Urothelium cell line (cell line): ENCODE results near the gene TRIM54.
"Not testable (repeated sequence)": the region's sequence is repeated elsewhere in the genome, so short reads cannot be mapped to it uniquely, and the experiment has no call there.

Experiments
- DNase-seq: peaks from one replicate; pipeline ENCODE4 v3.0.0; 2011; ENCODE audit warnings: low spot score, mixed read lengths
- FAIRE-seq: peaks from 2 replicates; lab custom pipeline; 2011; peaks lifted over from hg19 to GRCh38; lab: Jason Lieb, UNC

Gene TRIM54

DNA sequence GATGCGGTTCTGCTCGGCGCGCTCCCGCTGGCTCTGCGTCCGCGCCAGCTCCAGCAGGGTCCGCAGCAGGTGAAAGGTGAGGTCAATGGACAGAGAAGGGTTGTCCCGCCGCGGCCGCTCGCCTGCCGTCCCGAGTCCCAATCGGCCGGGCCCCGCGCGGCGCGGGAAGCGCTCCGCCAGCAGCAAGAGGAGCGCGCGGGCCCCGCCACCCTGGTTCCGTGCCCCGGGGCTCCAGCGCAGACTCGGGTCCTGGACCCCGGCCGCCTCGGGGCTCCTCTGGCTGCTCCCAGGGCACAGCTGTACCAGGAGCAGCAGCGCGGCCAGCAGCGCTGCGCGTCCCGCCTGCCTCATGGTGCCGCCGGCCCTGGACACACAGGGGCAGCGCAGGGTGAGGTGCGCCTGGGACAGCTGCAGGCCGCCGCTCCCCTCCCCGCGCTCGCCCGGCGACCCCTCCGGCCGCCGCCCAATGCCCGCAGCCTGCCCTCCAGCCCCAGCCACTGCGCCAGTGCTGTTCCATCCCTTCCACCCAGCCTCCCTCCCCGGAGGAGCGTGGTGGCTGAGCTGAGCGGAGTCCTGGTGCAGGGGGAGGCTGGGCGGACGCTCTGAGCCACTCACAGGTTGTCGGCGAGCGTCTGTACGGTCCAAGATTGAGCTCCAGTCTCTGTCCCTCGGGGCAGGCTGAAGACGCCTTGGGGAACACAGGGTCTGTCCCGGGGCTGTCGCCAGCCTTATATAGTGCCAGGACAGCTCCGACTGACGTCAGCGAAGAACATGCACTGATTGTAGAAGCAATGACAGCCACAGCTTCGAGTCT is 25.5 kb downstream of the TRIM54 start:
- FAIRE-seq (no peak), DNase-seq (no peak)

DNA sequence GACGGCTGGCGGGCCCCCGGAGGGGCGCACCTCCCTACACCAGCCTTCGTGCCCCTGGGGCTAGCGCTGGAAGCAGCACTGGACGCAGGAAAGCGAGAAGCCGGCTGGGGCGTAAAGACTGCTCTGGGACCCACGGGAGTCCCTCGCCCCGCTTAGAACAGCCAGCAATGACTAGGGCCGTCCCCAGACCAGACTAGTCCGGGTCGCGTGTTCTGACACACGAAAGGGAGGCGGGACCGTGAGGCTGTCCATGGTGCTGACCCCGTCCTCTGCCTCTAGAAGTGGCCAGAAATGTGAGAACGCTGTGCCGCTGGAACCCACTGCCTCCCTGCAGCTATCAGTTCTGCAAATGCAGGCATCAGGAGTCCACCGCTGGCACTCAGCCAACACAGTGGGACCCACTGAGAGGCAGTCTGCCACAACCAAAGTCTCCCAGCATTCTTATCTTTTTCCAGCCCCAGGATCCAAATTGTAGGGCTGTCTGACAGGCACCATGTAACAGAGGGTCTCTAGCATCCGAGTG is 26.2 kb downstream of the TRIM54 start, which contains the start of gene UCN:
Gene UCN, minus strand, starts transcription at position 87 of the 523 bp plus-strand sequence. CDS start 550 bp downstream, outside the sequence.
- FAIRE-seq (no peak), DNase-seq (no peak)

DNA sequence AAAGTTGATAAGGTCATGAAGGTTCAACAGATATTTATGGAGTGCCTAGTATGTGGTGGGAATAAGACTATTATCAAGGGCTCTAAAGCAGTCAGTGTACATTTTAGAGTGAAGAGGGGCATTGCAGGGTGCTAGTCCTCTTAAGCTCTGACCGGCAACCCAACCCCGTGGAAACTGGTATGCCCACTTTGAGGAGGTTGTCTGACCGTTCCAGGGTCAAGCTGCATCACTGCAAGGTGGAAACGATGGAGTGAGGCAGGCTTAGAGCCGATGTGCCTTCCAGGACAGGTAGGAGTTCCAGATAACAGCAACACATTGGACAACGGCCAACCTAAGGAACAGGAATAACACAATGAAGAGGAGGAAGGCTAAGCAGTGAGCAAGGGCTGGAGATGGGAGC is 27.4 kb downstream of the TRIM54 start:
- DNase-seq = no peak
- peak; percentile 83 for FAIRE-seq

DNA sequence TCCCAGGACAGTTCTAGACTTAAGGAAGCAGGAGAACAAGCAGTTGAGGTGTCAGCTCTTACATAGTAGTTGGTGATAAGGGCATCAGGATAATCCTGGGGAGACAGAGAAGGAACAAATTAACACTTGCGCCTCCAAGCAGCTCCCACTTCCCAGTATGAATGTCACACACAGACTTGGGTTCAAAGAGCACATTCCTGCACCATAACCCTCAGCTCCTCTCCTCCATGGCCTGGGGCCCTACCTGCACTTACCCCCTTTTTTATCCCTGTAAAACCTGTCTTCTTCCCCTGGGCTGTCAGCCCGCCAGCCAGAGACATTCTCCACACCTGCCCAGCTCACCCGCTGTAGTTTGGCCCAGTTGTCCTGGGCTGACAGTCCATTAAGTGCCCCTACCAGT is 29.9 kb downstream of the TRIM54 start:
- no peak for FAIRE-seq

DNA sequence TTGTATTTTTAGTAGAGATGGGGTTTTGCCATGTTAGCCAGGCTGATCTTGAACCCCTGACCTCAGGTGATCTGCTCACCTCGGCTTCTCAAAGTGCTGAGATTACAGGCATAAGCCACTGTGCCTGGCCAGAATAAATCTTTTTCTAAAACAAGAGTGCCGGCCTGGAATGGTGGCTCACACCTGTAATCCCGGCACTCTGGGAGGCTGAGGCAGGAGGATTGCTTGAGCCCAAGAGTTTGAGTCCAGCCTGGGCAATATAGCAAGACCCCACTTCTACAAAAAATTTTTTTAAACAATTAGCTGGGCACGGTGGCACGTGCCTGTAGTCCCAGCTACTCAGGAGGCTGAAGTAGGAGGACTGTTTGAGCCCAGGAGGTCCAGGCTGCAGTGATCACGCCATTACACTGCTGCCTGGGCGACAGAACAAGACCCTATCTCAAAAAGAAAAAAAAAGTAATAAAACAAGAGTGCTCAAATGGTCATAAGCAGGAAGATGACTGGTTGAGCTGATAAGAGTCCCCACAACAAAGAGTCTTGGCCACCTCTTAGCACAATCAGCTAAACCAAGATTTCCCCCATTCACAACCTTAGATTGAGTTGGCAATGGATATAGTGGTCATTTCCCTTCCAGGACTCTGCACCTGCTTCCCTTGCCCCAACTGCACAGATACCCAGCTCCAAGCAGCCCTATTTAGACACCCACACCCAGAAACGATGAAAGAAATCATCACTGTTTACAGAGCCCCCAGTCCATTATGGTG is 31.8 kb downstream of the TRIM54 start:
- no peak for FAIRE-seq

More for the DNA sequence above, 29.9 kb downstream of the TRIM54 start:
- no peak for DNase-seq

DNA sequence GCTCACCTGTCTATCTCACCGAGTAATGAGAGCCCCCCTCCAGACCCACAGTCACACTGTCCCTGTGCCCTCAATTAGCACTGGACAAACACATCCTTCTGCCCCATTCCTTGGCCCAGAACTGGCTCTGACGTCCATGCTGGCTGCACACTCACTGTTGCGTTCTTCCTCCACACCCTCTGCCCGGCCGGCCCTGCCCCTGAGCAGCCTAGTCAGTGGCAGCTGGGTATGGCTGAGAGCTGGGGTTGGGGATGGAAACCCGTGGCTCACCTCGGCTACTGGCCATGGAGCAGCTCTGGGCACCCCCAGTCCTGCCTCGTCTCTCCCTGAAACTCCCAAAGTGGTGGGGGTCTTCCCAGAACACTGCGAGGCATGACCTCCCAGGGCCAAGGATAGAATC is 32.5 kb downstream of the TRIM54 start:
- DNase-seq = no peak
- no peak for FAIRE-seq

More for the DNA sequence above, 31.8 kb downstream of the TRIM54 start:
- no peak for DNase-seq

DNA sequence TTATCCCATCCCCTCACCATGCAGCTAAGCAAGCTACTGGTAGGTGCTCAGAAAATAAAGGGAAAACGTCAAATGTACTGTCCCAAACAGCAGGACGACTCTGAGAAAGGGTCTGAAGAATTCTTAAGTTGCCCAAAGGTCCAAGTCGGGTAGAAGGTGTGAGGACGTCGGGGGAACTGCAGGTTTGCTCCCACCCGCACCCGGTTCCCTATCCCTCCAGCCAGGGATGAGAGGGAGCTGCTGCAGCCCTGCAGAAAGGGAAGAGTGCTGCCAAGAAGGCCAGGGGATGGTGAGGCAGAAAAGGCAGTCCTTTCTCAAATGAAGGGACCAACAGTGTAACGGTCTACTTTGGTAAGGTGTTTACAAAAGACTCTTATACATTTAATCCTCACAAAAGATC is 32.9 kb downstream of the TRIM54 start:
- FAIRE-seq = no peak
- no peak for DNase-seq

DNA sequence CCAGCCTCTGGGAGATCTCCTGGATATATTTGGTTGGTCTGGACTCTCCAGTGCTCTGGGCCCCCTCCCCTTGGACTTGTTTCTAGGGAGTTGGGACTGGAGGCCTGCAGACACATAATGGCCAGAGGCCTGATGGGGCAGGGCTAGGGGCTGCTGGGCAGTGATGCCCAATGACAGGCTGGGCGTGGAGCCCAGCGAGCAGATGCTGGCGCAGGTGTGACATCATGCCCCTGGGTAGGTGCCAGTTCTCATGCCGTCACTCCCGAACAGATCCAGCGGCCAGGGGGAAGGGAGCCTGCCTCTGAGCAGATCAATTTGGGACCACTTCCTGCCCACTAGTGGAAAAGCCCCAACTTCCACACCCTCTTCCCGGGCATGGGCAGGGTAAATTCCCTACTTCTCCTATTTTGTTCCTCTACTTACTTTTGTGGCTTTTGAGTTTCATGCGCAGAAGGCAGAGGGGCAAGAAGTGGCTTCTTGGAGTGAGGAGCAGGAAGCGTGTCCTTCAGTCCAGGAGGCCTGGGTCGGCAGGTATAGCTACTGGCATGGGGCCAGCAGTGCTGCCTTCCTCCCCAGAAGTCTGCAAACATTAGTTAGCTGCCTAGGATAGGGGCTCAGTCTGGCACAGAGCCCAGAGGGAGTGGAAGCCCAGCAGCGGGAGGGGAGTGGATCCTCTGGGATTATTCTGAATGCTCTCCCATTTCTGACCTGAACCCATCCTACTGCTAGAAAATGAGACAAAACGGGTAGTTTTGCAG is 34.6 kb downstream of the TRIM54 start:
- DNase-seq = no peak
- FAIRE-seq = no peak

DNA sequence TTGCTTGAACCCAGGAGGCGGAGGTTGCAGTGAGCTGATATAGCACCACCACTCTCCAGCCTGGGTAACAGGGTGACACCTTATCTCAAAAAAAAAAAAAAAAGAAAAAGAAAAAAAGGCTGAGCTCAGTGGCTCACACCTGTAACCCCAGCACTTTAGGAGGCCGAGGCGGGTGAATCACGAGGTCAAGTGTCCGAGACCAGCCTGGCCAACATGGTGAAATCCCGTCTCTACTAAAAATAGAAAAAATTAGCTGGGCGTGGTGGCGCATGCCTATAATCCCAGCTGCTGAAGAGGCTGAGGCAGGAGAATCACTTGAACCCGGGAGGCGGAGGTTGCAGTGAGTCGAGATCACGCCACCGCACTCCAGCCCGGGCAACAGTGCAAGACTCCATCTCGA is 37.6 kb downstream of the TRIM54 start:
- not testable (repeated sequence) for FAIRE-seq, DNase-seq

DNA sequence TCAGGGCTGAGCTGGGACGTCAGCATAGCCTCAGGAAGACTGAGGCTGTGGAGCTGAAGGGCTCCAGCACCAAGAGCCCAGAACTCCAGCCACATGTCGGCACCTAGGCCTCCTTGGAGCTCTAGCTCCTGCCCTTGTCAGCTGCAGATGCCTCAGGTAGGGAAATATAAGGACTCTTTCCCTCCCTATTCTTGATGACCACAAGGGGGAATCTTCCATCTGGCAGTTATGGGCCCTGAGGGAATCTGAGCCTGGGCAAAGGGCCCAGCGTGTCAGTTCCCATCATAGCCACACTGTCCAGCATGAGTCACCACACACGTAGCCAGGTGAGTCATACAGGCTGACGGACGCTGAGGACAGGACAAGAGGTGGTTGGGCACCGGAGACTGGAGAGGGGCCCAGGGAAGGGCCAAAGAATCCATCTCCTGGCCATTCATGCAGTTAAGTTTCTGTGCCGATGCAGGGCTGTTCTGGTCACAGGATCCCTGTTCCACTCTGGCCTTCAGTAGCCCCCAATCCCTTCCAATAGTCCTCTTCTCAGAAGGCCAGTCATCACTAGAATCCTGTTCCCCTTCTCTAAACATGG is 38.8 kb downstream of the TRIM54 start:
- FAIRE-seq = peak; percentile 63
- DNase-seq = peak; percentile 97

DNA sequence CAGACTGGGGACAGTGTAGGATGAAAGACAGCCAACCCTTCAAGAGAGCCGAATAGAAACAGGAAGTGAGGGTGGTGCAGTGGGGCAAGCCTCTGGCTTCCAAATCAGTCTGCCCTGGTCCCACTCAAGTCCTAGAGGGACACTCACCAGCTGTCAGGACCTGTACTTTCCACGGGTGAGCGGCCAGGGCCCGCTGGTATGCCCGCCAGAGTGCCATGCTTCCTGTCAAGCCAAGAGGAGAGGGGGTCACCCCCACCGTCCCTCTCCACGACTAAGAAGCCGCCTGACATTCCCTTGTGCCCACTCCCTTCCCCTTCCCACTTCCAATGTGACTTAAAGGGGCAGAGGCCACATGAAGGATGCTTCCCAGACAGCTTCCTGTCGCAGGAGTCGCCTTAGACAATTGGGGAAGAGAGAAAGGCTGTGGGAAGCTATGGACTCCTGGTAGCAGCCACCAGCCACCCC is 40.1 kb downstream of the TRIM54 start:
- no peak for FAIRE-seq
- peak; percentile 20 for DNase-seq

DNA sequence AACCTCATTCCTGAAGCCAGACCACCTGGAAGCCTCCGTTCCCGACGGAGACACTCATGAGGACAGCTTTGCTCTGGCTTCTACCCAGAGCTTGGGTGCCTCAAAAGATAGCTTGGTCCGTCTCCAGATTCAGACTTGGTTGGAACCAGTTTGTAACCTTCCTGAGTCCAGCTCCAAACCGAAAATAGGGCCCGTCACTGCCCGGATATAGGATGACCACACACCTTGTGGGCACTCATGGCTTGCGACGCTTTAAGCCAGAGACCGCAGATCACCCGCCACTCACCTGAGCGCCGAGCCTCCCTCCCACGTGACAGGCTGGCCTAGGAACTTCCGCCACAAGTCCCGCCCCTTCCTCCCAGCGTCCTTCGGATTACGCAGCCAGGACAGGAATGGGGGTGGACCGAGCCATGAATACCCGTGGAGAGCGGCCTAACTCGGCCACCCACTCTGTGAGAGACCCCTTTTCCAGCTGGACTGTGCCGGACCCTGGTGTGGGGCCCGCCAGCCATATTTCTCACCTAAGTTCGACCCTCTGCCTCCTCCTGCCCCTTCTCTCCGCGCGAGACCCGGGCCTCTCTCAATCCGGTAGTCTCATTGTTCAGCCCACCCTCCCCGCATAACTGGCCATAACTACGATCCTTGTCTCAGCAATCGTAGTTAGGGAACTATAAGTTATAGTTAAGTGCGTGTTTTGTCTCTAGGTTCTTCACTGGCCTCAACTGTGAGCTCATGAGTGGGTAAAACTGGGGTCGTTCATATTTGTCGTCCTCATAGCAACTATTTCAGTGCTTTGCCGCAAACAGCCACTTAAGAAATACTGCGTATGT is 40.8 kb downstream of the TRIM54 start, which contains the start of gene MPV17:
Gene MPV17, minus strand, starts transcription at position 332 of the 830 bp plus-strand sequence. CDS start 580 bp downstream, outside the sequence.
- peak; percentile 98 for DNase-seq
- peak; percentile 20 for FAIRE-seq

DNA sequence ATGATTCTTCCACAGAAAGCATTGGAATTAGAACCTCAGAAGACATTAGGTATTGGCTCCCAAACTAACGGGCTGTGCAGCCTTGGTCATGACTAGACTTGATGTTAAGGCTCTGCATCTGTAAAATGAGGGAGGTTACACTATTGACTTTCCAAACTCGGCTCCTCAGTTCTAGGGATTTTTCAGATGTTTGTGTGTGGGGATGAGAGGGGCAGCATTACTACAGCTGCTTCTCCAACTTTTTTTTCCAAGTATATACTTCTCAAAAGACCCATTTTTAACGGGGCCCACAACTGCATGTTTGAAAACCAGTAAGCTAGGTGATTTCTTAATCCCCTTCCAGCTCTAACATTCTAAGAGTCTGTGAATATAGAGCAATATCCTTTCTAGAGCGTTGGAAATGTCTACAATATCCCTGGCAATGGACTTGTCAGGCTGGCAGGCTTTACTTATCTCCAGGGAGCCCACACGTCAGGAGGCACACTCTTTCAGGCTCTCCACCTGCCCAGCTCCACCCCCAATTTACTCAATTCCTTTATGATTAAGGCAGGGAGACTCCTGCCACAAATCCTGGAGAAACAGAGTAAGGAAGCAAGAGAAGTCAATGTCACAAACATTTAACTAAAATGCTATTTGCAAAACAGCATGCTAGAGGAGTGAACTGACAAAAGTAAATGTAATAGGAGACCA is 41.5 kb downstream of the TRIM54 start:
- FAIRE-seq (no peak), DNase-seq (no peak)

DNA sequence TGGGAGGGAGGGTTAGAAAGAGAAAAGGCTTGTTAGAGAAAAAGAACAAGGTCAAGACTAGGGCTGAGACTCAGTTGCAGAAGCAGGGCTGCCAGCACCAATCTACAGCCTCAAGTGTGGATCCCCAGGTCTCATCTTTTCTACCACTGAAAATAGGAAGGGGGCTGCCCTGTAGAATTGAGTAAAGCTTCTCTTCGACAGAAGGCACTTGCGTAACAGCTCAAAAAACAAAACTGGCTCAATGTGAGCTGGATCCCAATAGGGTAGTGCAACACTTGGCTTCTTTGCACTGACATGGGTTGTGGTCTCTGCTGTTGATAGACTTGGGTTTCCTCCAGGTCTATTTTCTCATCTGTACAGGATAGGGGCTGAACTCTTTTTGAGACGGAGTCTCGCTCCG is 42.5 kb downstream of the TRIM54 start:
- DNase-seq = no peak

DNA sequence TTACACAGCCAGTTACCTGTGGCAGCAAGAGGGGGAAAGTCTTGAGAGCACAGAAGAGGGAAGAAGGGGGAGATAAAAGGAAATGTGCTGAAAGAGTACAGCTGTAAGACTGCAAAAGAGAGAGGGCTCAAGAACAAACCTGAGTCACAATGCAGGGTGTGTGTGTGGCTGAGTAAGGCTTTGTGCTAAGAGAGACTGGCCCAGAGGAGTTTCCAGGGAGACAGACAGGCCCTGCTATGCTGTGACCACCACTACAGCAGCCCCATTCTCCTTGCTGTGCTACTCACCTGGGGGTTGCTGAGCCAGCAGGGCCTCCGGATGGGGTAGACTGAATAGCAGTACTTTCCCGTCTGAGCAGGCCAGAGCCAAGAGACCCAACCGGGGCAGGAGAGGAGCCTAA is 53.1 kb downstream of the TRIM54 start:
- no peak for FAIRE-seq
- no peak for DNase-seq

More for the DNA sequence above, 42.5 kb downstream of the TRIM54 start:
- no peak for FAIRE-seq

DNA sequence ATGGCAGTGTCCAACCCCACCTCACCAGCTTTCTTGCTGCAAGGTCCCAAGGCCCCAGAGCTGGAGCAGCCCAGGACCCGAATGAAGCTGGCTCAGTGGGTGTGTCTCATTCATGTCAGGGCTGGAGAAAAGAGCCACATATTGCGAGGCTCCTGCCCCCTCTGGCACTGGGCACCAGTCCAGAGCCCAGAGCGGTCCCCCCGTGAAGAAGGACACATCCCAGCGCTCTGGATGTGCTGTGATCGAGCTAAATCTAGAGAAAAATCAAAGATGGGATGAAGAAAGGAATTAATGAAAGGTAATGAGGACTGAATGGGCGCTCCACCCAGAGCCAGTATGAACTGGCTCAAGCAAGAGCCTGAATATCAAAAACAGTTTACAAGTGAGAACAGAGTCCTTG is 53.9 kb downstream of the TRIM54 start:
- DNase-seq (no peak), FAIRE-seq (no peak)

DNA sequence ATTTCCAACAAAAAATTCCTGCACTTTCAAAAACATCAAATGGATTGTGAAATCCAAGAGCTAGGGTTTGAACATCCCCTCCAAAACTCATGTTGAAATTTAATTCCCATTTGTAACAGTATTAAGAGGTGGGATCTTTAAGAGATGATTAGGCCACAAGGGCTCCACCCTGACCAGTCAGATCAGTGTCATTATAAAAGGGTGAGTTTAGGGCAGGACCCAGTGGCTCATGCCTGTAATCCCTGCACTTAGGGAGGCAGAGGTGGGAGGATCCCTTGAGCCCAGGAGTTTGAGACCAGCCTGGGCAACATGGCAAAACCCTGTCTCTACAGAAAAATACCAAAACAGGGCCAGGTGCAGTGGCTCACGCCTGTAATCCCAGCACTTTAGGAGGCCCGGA is 65.4 kb downstream of the TRIM54 start:
- no peak for DNase-seq

DNA sequence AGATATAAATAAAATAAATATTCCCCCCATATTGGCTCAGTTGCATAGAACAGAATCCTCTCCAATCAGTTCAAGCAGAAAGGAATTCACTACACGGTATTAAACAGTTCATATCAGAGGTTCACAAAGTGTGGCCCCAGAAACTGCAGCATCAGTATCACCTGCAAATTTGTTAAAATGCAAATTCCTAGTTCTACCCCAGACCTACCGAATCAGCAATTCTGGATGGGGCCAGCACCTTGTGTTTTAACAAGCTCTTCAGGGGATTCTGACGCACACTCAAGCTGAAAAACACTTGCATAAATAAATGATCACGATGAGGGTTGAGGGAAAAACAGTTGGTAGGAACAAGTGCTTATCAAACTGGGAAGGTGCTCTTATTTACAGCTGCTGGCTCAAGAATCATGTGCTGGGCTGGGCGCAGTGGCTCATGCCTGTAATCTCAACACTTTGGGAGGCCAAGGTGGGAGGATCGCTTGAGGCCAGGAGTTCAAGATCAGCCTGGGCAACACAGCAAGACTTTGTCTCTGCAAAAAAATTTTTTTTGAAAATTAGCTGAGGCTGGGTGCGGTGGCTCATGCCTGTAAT is 68.0 kb downstream of the TRIM54 start:
- FAIRE-seq (no peak), DNase-seq (no peak)

More for the DNA sequence above, 65.4 kb downstream of the TRIM54 start:
- no peak for FAIRE-seq
